CD4-positive, alpha-beta T cell treated with Interleukin-2 at 100 ng/mL for 4 hours (primary cell): ENCODE results near the gene SLC23A2.
"Not testable (repeated sequence)": the region's sequence is repeated elsewhere in the genome, so short reads cannot be mapped to it uniquely, and the experiment has no call there.

ENCODE experiments used
- DNase-seq: peaks from one replicate; pipeline ENCODE4 v3.0.0-alpha.2; 2020; ENCODE audit warnings: low spot score

Gene SLC23A2

GRCh38 chr20:5008759-5009158, 7.4 kb upstream of the SLC23A2 start:
- DNase-seq = no peak

- DNase-seq = no peak
These were observed 4.0 kb upstream of the SLC23A2 start for GRCh38 chr20:5005326-5005725.

GRCh38 chr20:5004825-5005224, 3.5 kb upstream of the SLC23A2 start:
- not testable (repeated sequence) for DNase-seq

- no peak for DNase-seq
These were observed 2.3 kb upstream of the SLC23A2 start for GRCh38 chr20:5003626-5004025.

- no peak for DNase-seq
These were observed 735 bp upstream of the SLC23A2 start for GRCh38 chr20:5002077-5002413.

- peak; percentile 9 for DNase-seq
These were observed 792 bp downstream of the SLC23A2 start for GRCh38 chr20:5000263-5001173.

GRCh38 chr20:4999788-5000187, 1.5 kb downstream of the SLC23A2 start:
- DNase-seq = no peak

- DNase-seq = no peak
These were observed 3.1 kb downstream of the SLC23A2 start for GRCh38 chr20:4998160-4998651.

- DNase-seq = no peak
These were observed 4.1 kb downstream of the SLC23A2 start for GRCh38 chr20:4997222-4997621.

- DNase-seq = no peak
These were observed 11.7 kb downstream of the SLC23A2 start for GRCh38 chr20:4989570-4989969.

GRCh38 chr20:4987130-4987529, 14.2 kb downstream of the SLC23A2 start:
- no peak for DNase-seq

GRCh38 chr20:4985658-4986057, 15.7 kb downstream of the SLC23A2 start:
- DNase-seq = no peak

GRCh38 chr20:4982281-4982680, 19.0 kb downstream of the SLC23A2 start:
- no peak for DNase-seq

GRCh38 chr20:4979841-4980410, 21.4 kb downstream of the SLC23A2 start:
- no peak for DNase-seq

GRCh38 chr20:4978050-4978918, 23.0 kb downstream of the SLC23A2 start:
- DNase-seq = no peak

- DNase-seq = not testable (repeated sequence)
These were observed 25.3 kb downstream of the SLC23A2 start for GRCh38 chr20:4976014-4976413.

- DNase-seq = no peak
These were observed 27.8 kb downstream of the SLC23A2 start for GRCh38 chr20:4973330-4974097.

GRCh38 chr20:4972506-4973251, 28.6 kb downstream of the SLC23A2 start:
- DNase-seq = no peak

- no peak for DNase-seq
These were observed 30.2 kb downstream of the SLC23A2 start for GRCh38 chr20:4971064-4971463.

- no peak for DNase-seq
These were observed 33.4 kb downstream of the SLC23A2 start for GRCh38 chr20:4967752-4968477.
